Measurements from ENCODE around the gene DENND1A.
A peak's percentile ranks its signal among the peaks of the same experiment; 100 is the strongest.

DENND1A gene

GRCh38 chr9:123372766-123373446 is 557.0 kb downstream of the DENND1A start:
- Mint-ChIP-seq H3K9me3 (no peaks in the 10 kb centered on the region), H3K4me1 (peaks cover 71% of the 10 kb centered on the region), H3K4me3 (peak overlapping the region; percentile 1), H3K27ac (peak overlapping the region; percentile 75), H3K27me3 (ENCODE audit: low read depth, poor library complexity) (no peaks in the 10 kb centered on the region), H3K36me3 (ENCODE audit: low read depth) (peaks cover 28% of the 10 kb centered on the region)
- TF ChIP-seq, protein P1, sequence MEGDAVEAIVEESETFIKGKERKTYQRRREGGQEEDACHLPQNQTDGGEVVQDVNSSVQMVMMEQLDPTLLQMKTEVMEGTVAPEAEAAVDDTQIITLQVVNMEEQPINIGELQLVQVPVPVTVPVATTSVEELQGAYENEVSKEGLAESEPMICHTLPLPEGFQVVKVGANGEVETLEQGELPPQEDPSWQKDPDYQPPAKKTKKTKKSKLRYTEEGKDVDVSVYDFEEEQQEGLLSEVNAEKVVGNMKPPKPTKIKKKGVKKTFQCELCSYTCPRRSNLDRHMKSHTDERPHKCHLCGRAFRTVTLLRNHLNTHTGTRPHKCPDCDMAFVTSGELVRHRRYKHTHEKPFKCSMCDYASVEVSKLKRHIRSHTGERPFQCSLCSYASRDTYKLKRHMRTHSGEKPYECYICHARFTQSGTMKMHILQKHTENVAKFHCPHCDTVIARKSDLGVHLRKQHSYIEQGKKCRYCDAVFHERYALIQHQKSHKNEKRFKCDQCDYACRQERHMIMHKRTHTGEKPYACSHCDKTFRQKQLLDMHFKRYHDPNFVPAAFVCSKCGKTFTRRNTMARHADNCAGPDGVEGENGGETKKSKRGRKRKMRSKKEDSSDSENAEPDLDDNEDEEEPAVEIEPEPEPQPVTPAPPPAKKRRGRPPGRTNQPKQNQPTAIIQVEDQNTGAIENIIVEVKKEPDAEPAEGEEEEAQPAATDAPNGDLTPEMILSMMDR (IDR thresholded peaks at IDR 0.05): no peak
- DNase-seq: no peak

DNA sequence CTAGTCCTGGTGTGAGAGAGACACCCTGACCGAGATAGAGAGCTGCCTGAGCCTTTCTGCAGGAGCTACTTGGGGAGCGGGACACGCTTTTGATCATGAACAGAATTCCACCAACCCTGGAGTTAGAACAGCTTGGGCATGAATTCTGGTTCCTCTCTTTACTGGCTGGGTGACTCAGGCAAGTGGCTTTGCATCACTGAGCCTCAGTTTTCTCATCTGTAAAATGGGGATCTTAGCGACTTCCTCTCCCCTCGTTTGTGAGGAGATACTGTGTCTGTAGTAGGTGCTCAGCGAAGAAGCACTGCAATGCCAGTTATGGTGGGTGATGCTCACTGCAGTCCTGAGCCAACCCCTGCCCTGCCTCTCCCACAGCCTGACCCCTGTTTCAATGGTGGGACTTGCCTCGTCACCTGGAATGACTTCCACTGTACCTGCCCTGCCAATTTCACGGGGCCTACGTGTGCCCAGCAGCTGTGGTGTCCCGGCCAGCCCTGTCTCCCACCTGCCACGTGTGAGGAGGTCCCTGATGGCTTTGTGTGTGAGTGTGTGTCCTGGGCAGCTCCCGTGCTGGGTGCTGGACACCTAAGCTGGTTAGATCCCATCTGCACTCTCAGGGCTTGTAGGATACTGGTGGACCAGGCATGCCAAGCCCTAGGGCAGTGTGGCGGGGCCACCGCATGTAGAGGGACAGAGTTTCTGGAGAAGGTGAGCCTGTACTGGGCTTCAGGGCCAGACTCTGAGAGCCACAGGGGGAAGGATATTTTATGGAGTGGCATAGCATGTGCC is 557.9 kb downstream of the DENND1A start:
- Mint-ChIP-seq H3K4me3 (peak overlapping the region; percentile 1), H3K27me3 (ENCODE audit: low read depth, poor library complexity) (no peaks in the 10 kb centered on the region), H3K4me1 (peaks cover 68% of the 10 kb centered on the region), H3K36me3 (ENCODE audit: low read depth) (peaks cover 33% of the 10 kb centered on the region), H3K27ac (no peak overlapping the region), H3K9me3 (no peaks in the 10 kb centered on the region)
- TF ChIP-seq, protein P1 (IDR thresholded peaks at IDR 0.05): no peak
- no peak for DNase-seq

DNA sequence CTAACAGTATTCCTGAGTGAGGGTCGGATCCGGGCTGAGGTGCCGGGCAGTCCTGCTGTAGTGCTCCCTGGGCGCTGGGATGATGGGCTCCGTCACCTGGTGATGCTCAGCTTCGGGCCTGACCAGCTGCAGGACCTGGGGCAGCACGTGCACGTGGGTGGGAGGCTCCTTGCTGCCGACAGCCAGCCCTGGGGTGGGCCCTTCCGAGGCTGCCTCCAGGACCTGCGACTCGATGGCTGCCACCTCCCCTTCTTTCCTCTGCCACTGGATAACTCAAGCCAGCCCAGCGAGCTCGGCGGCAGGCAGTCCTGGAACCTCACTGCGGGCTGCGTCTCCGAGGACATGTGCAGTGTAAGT is 558.7 kb downstream of the DENND1A start:
- peaks cover 60% of the 10 kb centered on the region for H3K4me1 Mint-ChIP-seq
- TF ChIP-seq, protein P1 (IDR thresholded peaks at IDR 0.05): no peak
- no peak overlapping the region for H3K27ac Mint-ChIP-seq

GRCh38 chr9:123370526-123371227 is 559.2 kb downstream of the DENND1A start:
- TF ChIP-seq, protein P1 (IDR thresholded peaks at IDR 0.05): no peak
- no peak for DNase-seq
- H3K36me3 Mint-ChIP-seq (ENCODE audit: low read depth): peaks cover 33% of the 10 kb centered on the region
- H3K4me3 Mint-ChIP-seq: no peak overlapping the region
- H3K9me3 Mint-ChIP-seq: no peaks in the 10 kb centered on the region
- no peak overlapping the region for H3K27ac Mint-ChIP-seq
- H3K4me1 Mint-ChIP-seq: peaks cover 55% of the 10 kb centered on the region
- H3K27me3 Mint-ChIP-seq (ENCODE audit: low read depth, poor library complexity): no peaks in the 10 kb centered on the region

More for the DNA sequence above, 558.7 kb downstream of the DENND1A start:
- Mint-ChIP-seq H3K27me3 (ENCODE audit: low read depth, poor library complexity) (no peaks in the 10 kb centered on the region), H3K9me3 (no peaks in the 10 kb centered on the region), H3K36me3 (ENCODE audit: low read depth) (peaks cover 33% of the 10 kb centered on the region), H3K4me3 (no peak overlapping the region)
- no peak for DNase-seq

- Mint-ChIP-seq H3K9me3 (no peaks in the 10 kb centered on the region), H3K4me3 (no peak overlapping the region), H3K36me3 (ENCODE audit: low read depth) (peaks cover 38% of the 10 kb centered on the region), H3K27me3 (ENCODE audit: low read depth, poor library complexity) (no peaks in the 10 kb centered on the region), H3K4me1 (peaks cover 55% of the 10 kb centered on the region), H3K27ac (no peak overlapping the region)
- TF ChIP-seq, protein P1 (IDR thresholded peaks at IDR 0.05): no peak
- no peak for DNase-seq
Observed at GRCh38 chr9:123370108-123370507, 559.8 kb downstream of the DENND1A start.
